HG02981 (cell line): ENCODE results near the gene SYMPK.

Experiments used
- ATAC-seq: cut with Tn5 transposase; IDR thresholded peaks from one replicate; pipeline ENCODE4 v1.9.1; 2021; ENCODE audit warnings: mild to moderate bottlenecking, moderate library complexity; ENCODE audit not compliant: unreplicated experiment

SYMPK gene

DNA sequence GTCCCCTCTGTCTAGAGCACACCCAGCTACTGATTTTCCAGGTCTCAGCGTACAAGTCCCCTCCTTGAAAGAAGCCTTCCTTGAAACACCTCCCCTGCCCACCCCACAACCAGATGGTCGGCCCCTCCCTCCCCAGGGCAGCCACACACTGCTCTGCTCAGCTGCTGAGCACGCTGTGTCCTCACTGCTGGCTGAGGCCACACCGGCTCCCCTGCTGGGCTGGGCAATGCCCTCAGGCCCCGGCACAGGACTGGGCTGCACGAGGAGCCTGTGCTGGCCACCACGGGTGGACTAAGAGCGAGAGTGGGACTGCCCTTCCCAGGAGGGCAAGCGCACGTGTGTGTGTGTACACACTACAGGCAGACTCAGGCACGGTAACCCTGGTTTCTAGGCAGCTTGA, 36.0 kb downstream of the SYMPK start:
- no peak for ATAC-seq

DNA sequence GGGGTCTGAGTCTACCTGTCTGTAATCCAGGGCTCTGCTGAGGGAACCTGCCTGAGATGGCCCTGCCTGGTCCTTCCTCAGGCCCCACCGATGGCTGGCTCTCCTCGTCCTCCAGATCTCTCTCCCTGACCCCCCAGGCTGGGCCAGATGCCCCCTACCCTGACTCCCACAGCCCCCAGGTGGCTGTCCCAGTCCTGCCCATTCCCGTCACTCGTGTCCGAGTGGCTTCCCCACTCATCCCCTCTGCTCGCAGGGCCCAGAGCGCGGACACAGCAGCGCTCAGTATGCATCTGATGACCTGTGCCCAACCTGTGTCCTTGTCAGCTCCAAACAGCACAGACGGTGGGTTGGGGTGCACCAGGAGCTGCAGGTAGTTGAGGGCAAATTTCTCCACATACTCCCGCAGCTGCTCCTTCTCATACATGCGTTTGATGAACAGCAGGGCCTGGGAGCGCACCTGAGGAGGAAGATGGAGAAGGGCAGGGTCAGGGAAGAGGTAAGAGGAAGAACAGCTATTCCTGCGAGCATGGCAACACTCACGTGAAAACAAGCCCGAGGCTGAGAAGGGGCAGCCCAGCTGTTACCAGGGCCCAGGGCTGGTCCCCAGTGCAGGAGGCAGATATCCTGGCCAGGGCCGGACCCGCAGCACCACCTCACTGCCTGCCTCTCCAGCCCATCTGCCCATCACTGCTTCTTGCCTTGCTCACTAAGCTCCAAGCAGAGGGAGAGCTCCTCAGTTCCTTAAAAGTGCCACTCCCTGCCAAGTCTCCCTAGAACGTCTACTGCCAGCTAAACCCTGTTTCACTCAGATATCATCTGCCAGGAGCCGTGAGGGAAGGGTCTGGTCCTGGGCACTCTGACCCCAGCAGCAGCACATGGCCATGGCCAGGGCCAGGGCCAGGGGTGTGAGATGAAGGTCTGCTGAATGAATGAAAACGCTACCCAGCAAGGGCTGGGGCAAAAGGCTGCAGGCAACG, 36.7 kb downstream of the SYMPK start:
- no peak for ATAC-seq

DNA sequence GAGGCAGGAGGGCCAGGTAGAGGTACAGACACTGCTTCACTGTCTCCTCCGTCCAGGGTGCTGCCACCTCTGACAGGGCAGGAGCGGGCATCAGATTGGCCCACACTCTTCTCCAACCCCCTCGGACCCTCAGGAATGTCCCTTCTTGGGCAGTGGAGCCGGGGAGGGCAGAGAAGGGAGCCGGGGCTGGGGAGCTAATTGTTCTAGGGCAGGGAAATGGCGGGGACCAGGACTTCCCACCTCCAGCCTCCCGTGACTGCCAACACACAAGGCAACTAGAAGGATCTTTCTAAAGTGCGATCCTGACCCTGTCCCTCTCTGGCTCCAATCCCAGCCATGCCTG, 37.7 kb downstream of the SYMPK start:
- ATAC-seq = no peak

DNA sequence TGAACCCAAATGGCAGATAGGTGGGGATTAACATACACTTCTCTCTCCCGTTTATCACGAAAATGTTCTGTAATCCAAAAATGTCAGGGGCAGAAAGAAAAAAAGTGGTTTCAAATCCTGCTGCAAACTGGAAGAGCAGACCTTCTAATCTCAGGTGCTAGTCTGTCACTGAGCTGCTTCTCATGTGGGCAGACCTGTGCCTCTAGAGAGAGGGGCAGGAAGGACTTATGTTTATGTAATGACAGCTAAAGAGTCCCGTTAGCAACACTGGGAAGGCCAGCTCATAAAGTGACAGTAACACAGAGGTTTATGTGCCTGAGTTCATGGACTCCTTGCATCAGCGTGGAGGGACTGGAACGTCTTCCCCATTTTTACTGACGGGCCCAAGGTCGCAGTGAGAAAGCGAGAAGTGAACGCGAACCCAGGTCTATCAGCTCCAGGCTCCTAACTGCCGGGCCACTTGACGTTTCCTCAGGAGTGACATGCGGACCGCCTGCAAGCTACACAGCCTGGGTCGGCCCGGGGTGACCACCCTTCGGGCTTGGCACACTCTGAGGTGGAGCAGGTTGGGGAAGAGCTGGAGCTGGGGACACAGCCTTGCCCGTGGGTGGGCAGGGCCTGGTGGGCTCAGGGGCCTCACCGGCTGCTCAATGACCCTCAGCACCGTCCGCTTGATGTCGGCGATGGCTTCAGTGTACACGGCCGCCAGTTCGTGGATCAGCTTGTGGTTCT, 38.2 kb downstream of the SYMPK start:
- no peak for ATAC-seq

DNA sequence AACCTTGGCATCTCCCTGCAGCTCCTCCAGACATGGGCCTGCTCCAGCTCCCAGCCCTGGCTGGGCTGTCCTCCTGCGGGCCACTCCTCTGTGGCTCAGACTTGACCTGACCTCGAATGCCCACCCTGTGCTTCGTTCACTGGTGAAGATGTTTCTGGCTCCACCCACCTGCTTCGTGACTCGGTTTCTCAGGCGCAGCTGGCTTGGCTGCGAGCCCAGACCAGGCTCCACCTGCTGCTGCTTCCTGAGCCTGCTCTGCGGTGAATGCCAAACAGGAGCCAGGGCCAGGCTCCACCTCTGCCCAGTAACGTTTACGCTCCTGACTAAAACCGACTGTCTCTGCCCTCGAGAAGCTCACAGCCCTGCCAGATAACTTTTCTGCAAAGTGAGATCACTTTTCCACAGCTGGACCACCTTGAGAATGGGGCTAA, 38.9 kb downstream of the SYMPK start:
- no peak for ATAC-seq

DNA sequence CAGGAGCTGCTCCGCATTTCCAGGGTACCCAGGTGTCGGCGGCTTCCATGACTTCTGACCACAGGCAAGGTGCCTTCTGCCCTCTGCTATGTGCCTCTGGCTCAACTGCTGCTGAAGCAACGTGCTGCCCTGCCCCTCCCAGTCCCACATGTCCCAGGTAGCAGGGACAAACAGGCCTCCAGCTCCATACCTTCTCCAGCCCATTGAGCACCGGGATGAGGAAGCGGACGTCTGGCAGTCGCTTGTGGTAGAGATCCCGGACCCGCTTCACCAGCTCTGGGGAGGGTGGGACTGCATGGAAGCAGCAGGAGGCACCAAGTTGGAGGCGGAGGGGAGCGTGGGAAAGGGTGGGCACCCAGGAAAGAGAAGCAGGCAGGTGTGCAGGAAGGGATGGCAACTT, 39.8 kb downstream of the SYMPK start:
- ATAC-seq = no peak

DNA sequence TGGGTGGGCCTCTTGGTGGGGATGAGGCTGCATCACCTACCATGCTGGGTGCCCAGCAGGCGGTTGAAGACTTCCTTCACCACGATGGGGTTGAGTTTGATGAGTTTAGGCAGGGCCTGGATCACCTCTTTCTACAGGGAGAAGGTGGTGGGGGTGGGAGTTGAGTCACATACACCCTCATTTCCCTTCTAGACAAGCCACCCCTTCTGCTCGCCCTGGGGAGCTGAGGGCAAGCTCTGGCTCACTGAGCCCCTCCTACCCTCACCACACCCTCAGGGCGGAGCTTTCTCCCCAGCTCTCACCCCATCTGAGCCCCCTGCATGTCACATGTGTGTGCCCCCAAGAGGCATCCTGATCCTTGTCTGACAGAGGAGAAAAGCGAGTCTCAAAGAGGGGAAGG, 40.2 kb downstream of the SYMPK start:
- ATAC-seq = no peak

DNA sequence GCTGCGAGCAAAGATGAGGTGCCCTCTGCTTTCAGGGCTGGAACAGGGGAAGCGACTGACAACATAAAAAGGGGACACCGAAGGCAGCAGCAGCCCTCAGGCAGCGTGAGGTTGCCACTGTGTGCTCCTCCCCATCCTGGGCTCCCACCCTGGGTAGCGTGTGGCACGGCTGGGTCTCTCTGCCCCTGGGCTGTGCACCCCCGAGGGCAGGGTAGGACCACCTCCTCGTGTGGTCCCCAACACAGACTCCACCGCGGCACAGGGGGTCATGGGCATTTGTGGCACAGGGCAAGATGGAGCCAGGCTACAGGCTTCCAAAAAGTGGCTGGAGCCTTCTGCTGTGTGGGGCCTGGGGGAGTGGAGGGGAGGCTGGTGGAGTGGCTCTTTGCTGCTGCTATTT, 41.4 kb downstream of the SYMPK start:
- no peak for ATAC-seq

DNA sequence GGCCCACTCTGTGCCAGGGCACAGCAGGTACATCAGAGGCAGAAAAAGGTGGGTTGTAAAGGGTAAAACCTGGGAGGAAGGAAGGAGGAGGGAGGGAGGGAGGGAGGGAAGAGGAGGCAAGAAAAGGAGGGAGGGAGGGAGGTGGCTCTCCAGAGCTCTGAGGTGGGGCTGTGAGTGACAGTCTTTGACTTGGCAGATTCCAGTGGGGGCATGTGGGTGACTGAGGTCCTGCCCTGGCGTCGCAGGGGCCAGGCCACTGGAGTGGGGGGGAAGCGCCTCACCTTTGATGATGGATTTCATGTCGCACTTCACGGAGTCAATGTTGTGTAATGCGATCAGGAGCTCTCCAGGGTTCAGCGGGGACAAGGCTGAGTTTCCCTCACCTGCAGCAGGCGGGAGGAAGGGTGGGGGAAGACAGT, 41.8 kb downstream of the SYMPK start:
- no peak for ATAC-seq

DNA sequence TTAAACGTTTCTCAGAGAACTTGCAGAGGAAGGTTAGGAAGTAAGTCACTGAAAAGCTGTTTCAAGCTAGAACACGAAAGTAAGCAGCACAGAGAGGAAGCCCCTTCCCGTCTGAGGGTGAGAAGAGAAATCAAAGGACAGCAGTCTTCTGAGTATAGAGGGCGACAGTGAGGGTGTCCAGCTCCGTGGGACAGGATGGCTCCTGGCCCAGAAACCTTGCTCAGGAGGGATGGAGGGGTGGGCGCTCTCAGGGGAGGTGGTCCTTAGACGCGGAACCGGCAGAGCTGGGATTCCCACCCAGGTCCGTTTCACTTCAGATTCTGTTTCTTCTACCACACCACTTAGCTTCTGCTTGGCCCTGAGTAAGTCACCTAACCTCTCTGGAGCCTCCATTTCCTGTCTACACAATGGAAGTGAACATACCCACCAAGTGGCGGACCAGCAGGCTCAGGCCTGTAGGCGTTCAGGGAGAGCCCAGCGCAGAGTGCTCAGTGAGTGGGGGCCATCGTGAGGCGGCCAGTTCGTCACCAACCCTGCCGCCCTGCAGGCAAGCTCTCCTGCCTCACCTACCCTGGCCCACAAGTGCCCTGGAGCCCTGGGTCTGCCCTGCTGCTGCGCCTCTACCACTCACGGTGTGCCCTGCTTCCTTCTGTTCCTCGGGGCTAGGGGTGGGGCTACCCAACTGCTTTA, 42.4 kb downstream of the SYMPK start:
- no peak for ATAC-seq

DNA sequence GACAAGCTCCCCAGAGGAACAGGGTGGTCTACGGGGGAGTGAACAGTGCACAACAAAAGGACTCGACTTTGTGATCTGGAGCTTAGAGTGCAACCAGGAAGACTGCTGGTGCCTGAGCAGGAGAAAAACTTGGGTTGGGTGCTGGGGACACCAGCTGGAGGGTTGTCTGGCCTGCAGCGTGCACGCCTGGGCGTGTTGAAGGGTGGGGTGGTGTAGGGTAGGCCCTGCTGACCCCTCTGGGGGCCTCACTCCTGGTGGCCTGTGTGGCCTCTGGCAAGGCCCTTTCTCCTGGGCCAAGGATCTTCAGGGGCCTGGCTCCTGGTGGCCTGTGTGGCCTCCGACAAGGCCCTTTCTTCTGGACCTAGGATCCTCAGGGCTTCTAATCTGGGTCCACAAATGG, 43.2 kb downstream of the SYMPK start:
- ATAC-seq = no peak

DNA sequence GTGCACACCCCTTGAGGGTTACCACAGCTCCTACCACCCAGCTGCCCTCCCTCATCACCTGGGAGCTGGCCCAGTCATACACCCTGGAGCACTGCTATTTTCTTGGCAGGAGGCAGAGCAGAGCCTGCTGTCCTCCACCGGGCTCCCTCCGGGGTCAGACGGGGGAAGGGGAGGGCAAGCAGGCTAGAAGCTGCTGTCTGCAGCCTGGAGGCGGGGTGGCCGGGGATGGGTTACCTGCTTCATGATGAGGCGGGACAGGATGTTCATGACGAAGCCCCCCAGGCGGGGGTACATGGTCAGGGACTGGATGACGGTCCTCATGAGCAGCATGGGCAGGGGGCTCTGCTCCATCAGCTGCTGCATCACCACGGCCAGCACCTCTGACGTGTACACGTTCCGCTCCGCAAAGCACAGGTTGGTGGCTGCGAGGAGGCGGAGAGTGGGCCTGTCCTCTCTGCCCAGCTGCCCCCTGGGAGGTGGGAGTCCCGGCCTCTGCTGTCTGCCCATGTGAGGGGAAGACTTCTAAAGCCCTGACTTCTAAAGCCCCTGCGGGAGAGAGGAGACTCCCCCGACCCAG, 45.1 kb downstream of the SYMPK start:
- ATAC-seq = no peak

DNA sequence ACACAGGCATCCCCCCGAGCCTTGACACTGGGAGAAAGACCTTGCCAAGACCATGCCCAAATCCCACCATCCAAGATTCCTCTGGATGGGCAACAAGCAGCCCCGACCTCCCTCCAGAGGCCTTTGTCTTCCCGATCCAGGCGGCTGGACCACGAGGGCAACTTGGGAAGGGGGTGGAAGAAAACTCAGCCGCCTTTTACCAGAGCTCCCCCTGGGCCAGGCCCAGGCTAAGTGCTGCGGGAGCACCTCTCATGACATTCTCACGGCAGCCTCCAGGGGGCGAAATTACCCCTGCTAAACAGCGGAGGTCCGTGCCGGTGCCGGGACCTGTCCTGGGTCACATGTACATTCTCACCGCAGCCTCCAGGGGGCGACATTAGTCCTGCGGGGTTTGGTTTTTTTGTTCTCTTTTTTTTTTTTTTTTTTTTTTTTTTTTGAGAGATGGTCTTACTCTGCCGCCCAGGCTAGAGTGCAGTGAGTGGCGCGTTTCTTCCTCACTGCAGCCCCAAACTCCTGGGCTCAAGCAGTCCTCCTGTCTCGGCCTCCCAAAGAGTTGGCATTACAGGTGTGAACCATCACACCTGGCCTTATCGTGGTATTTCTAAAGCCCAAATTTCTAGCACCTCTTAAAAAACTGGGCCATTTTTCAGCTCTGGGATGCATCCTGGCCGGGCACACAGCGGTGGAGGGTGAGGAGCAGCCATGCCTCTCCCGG, 45.8 kb downstream of the SYMPK start:
- ATAC-seq = peak; percentile 86

DNA sequence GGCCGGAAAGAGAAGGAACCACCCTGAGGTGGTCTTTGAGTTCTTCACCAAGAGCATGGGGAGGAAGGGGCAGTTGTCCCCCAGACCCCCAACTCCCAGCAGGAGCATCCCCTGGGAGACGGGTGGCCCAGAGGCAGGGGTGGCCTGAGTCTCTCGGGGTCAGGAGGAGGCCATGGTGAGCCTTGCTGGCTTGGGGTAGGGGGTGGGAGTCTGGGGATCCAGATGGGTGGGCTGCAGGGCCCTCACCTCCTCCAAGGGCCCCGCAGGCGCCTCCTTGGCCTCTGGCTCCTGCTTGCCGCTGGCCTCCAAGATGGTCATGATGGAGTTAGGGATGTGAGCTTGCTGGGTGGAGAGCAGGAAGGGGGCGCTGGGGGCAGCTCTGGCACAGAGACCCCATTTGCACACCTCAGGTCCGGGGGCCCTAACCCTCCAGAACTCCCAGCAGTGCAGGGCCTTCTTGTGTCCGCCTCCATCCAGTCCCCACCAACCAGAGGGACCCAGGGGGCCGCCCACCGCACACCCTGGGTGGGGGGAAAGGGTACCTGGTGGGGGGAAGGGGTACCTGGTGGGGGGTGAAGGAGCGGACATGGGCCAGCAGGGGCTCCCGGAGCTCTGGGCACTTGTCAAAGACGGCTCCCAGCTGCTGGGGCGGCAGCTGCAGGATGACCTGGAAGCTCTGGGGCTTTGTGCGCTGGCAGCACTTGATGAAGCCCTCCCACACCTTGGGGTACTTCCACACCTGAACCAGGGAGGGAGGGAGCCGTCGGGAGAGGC, 46.5 kb downstream of the SYMPK start:
- no peak for ATAC-seq

DNA sequence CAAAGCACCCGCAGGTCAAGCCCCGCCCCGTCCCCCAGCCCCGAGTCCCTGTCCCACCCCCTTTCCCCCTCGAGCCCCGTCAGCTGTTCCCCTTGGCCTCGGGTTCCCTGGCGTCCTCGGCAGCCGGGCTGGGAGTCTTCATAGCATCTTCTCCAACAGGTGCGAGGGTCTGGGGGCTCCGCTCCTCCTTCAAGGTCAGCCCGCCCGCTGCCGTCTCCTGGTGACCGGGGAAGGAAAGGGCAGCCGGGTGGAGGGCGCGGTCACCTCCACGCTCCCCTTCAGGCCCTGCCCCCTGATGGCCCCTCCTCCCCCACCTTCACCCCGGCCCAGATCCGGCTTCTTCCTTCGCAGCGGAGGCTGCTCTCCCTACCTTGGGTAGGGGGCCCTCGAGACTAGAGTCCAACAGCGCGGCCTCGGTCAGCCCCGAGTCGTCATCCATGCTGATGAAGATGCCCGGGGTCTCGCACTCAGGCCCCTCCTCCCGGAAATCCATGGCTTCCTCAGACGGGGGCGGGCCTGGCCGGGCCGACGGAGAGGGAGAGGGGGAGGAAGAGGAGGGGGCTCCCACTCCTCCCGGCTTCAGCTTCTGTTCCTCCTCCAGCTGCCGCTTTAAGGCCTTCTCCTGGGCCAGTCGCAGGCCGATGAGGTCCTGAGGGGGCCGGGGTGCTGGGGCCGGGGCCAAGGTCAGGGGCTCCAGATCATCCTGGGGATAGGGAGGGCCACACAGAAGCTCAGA, 47.3 kb downstream of the SYMPK start:
- no peak for ATAC-seq

DNA sequence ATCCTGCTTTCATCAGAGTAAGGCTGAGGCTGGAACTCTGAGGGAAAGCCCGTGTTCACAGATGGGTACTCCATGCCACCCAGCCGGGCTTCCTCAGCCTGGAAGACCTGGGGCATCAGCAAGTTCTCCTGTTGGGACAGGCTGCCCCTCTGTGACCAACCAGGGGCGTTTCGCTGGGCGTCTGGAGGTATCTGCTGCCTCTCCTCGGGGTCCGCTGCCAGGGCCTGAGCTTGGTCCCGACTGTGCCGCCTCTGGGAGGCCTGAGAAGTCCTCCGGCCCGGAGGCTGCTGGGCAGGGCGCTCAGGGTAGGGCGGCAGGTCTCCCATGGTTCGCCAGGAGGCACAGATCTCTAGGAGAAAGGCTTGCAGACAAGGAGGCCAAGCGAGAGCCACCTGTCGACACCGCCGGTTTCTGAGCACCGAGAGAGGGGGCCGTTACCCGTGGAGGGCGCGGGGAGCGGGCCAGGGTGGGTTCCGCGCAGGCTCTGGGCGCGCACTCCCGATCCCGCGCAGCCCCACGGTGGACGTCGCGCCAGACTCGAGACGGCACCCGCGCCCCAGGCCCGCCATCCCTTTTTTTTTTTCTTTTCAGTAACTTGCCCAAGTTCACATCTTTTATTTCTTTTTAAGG, 48.0 kb downstream of the SYMPK start, which contains the start of gene RSPH6A:
Gene RSPH6A, minus strand, starts transcription at position 458 of the 630 bp plus-strand sequence. Its CDS starts 132 bp downstream, at position 326.
- no peak for ATAC-seq

DNA sequence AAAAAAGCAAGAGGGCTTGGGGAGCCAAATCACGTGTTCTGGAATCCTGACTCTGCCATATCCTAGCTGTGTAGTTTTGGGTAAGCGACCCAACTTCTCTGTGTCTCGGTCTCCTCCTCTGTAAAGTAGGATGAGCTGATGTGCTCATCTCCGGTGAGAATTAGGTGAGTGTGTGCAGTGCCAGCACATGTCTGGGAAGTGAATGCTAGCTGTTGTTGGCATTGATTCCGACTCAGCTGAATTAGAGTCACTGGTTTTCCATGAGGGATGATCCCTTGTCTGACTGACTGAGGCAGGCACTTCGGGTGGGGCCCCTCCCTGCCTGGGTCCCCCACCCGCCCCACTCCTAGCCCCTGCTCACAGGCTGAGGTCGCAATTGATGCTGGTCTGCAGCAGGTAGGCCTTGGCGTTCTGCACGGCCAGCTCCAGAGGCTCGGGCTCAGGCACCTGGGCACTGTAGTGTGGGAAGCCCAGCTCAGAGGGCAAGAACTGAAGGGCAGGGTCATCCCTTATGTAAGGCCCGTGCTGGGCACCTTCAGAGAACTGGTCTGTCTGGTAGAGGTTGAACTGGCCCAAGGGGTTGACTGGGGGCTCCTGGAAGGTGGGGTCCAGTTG, 48.7 kb downstream of the SYMPK start:
- no peak for ATAC-seq

DNA sequence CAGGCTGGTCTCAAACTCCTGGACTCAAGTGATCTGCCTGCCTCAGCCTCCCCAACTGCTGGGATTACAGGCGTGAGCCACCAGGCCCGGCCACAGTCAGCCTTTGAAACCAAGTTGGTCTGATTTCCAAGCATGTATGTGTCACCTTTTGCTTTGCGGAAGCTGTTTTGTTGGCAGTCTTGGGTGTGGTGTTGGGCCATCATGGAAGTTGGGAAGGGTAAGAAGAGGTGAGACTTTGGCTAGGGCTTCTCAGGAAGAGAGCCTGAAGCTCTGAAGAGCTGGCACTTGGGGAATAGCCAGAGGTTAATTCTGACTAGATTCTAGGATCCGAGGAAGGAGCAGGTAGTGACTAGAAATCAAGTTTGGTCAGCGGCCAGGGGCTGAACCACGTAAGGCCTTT, 50.6 kb downstream of the SYMPK start:
- no peak for ATAC-seq
